ENCODE data around the gene FAM161B. TPM values are rescaled to one million over a fixed set of nuclear protein-coding genes. Genes with fewer than 3 reads are reported as not detected.

The FAM161B gene
- total and polyA plus RNA-seq, 2 of the 13 experiments (the other 11 are each of a cell fraction or from before 2014, with no cell fraction given) = 1.6 to 2.0 TPM

DNA sequence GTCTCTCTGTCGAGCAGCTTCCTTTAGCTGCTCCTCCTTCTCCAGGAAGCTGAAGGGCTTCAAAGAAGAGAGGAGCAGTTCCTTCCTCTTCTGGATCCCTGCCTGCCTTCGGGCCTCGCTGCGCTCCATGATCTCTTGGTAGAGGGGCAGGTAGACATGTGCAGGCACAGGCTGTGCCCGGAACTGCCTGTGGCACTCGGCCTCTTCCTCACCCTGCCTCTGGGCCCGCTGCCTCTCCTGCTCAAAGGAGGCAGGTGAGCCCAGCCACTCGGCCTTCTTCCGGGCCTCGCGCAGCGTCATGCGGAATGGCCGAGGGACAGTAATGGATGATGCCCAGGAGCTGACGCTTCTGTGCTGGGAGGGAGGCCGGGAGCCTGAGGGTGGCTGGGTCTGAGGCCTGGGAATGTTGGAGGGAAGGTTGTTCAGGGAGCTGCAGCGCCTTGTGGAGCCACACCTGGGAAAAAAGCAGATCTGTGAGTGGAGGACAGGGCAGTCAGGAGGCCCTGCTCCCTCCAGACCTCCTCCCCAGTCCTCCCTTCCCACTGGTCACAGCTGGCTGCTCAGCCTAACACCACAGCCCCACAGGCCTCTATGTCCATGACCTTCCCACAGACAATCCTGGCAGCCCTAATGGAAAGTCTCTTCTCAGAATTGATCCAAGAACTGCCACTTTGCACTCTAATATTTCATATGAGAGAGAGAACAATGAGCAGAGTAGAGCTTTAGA, 5.3 kb downstream of the FAM161B start:
- no peak for ATAC-seq
- Histone ChIP-seq H2AFZ (ENCODE audit: low read length) (no peak overlapping the region), H3K27me3 (ENCODE audit: control insufficient read depth in 1 of 2, insufficient read depth in 2 of 2, low read length in 2 of 2) (no peaks in the 10 kb centered on the region), H3K4me2 (ENCODE audit: low read depth, low read length) (no peak overlapping the region), H3K9me3 (ENCODE audit: low read length) (no peaks in the 10 kb centered on the region), H3K79me2 (ENCODE audit: insufficient read depth, low read length) (no peaks in the 10 kb centered on the region), H3K4me3 (replicated peaks in 1 of 3; ENCODE audit: insufficient read depth in 1 of 3, low read depth in 2 of 3, low read length in 3 of 3) (no peak overlapping the region), H4K20me1 (ENCODE audit: insufficient read depth, low read length) (no peaks in the 10 kb centered on the region), H3K27ac (ENCODE audit: extremely low read length, insufficient read depth, low read length) (no peak overlapping the region), H3K36me3 (replicated peaks in 1 of 2; ENCODE audit: control insufficient read depth in 1 of 2, insufficient read depth in 2 of 2, low read length in 2 of 2) (peaks cover 4 to 12% of the 10 kb centered on the region in 2 experiments; a peak in 4 of 5 replicates), H3K4me1 (ENCODE audit: insufficient read depth, low read length) (peaks cover 10% of the 10 kb centered on the region), H3K9ac (ENCODE audit: insufficient read depth, low read depth, low read length) (no peak overlapping the region)
- ChIA-PET CTCF (ENCODE audit: low intra/inter-chr PET ratio, low total read pairs) (no interaction called here), POLR2A (no interaction called here)
- 95% methylated on average over 17 of the region's 17 CpGs for WGBS (ENCODE audit: low lambda C conversion rate)
- in situ Hi-C loops (cut with HindIII; ENCODE audit: extremely low pct_ligation_motif_present, low pct_unique_long_range_greater_than_20kb) = no loop called here
- no TSS peak for BruUV-seq (replicated peaks)
- FAIRE-seq = no peak
- intact Hi-C loops (cut with micrococcal nuclease; ENCODE audit: unreplicated experiment) = no loop called here
- no peak for DNase-seq (ENCODE audit: low spot score)
- TF ChIP-seq SMAD9 (CRISPR knock-in tag; IDR thresholded peaks at IDR 0.05) = no peak

- Histone ChIP-seq H3K4me1 (ENCODE audit: insufficient read depth, low read length) (peaks cover 13% of the 10 kb centered on the region), H3K27me3 (ENCODE audit: control insufficient read depth in 1 of 2, insufficient read depth in 2 of 2, low read length in 2 of 2) (no peaks in the 10 kb centered on the region), H3K4me2 (ENCODE audit: low read depth, low read length) (no peak overlapping the region), H3K79me2 (ENCODE audit: insufficient read depth, low read length) (no peaks in the 10 kb centered on the region), H2AFZ (ENCODE audit: low read length) (no peak overlapping the region), H3K9ac (ENCODE audit: insufficient read depth, low read depth, low read length) (no peak overlapping the region), H3K9me3 (ENCODE audit: low read length) (no peaks in the 10 kb centered on the region), H3K27ac (ENCODE audit: extremely low read length, insufficient read depth, low read length) (no peak overlapping the region), H4K20me1 (ENCODE audit: insufficient read depth, low read length) (no peaks in the 10 kb centered on the region), H3K4me3 (replicated peaks in 1 of 3; ENCODE audit: insufficient read depth in 1 of 3, low read depth in 2 of 3, low read length in 3 of 3) (no peak overlapping the region), H3K36me3 (replicated peaks in 1 of 2; ENCODE audit: control insufficient read depth in 1 of 2, insufficient read depth in 2 of 2, low read length in 2 of 2) (peaks cover 4 to 16% of the 10 kb centered on the region in 2 experiments; a peak in 4 of 5 replicates)
- intact Hi-C loops (cut with micrococcal nuclease; ENCODE audit: unreplicated experiment) (no loop called here), in situ Hi-C loops (cut with HindIII; ENCODE audit: extremely low pct_ligation_motif_present, low pct_unique_long_range_greater_than_20kb) (no loop called here)
- POLR2A ChIA-PET = interaction anchor here (1.3 kb wide), 1 partner anchor 75 kb away, joined by 4 read pairs; no protein-coding TSS in a partner anchor
- CTCF ChIA-PET (ENCODE audit: low intra/inter-chr PET ratio, low total read pairs) = no interaction called here
- FAIRE-seq (no peak), ATAC-seq (peak; percentile 21; the same call in 1 of the 3 replicates), DNase-seq (ENCODE audit: low spot score) (peak; percentile 32)
- BruUV-seq (replicated peaks) = no TSS peak
- 48% methylated on average over 4 of the region's 4 CpGs for WGBS (ENCODE audit: low lambda C conversion rate)
- TF ChIP-seq ZNF224 (CRISPR knock-in tag; IDR thresholded peaks at IDR 0.05) (no peak), ZNF674 (CRISPR knock-in tag; IDR thresholded peaks at IDR 0.05; ENCODE audit: low read depth) (no peak), SMC3 (IDR thresholded peaks at IDR 0.05; ENCODE audit: low read length) (peak; percentile 50; the same call in 1 of the 2 replicates), ZNF280D (CRISPR knock-in tag; IDR thresholded peaks at IDR 0.05) (no peak), FOXP4 (CRISPR knock-in tag; IDR thresholded peaks at IDR 0.05) (no peak), MED1 (CRISPR knock-in tag; IDR thresholded peaks at IDR 0.05) (0 out of 2 replicates have a peak, but pooled peaks have one; percentile 18), SIN3B (IDR thresholded peaks at IDR 0.05; ENCODE audit: low read length) (no peak), ZNF782 (CRISPR knock-in tag; IDR thresholded peaks at IDR 0.05; ENCODE audit: borderline replicate concordance) (no peak), ZNF777 (CRISPR knock-in tag; IDR thresholded peaks at IDR 0.05) (no peak), ZNF431 (CRISPR knock-in tag; IDR thresholded peaks at IDR 0.05; ENCODE audit: borderline replicate concordance, low read depth) (no peak)
- TF ChIP-seq, protein P1, sequence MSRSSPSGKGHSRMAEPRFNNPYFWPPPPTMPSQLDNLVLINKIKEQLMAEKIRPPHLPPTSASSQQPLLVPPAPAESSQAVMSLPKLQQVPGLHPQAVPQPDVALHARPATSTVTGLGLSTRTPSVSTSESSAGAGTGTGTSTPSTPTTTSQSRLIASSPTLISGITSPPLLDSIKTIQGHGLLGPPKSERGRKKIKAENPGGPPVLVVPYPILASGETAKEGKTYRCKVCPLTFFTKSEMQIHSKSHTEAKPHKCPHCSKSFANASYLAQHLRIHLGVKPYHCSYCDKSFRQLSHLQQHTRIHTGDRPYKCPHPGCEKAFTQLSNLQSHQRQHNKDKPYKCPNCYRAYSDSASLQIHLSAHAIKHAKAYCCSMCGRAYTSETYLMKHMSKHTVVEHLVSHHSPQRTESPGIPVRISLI (CRISPR knock-in tag; IDR thresholded peaks at IDR 0.05; ENCODE audit: borderline replicate concordance) = peak; percentile 59; the same call in 1 of the 2 replicates
Observed at GRCh38 chr14:73943083-73943482, 6.8 kb downstream of the FAM161B start.

All from HepG2 (cell line).